ENCODE measurements around the gene UVRAG.

- no peak for TF ChIP-seq NR3C1 (CRISPR knock-in tag; IDR thresholded peaks at IDR 0.05)
- TF ChIP-seq ZBTB42 (CRISPR knock-in tag; IDR thresholded peaks at IDR 0.05): no peak
- no peak for TF ChIP-seq ATF2 (CRISPR knock-in tag; IDR thresholded peaks at IDR 0.05)
Measured at GRCh38 chr11:76185511-76185910, 370.5 kb downstream of the UVRAG start.

Measured in HepG2 (cell line).